ENCODE results near the gene RIPOR3. TPM values are rescaled to one million over a fixed set of nuclear protein-coding genes. Genes with fewer than 3 reads are reported as not detected.

Gene RIPOR3
- total and polyA plus RNA-seq, 2 donors from 2014 or later: 10.5 to 14.6 TPM

DNA sequence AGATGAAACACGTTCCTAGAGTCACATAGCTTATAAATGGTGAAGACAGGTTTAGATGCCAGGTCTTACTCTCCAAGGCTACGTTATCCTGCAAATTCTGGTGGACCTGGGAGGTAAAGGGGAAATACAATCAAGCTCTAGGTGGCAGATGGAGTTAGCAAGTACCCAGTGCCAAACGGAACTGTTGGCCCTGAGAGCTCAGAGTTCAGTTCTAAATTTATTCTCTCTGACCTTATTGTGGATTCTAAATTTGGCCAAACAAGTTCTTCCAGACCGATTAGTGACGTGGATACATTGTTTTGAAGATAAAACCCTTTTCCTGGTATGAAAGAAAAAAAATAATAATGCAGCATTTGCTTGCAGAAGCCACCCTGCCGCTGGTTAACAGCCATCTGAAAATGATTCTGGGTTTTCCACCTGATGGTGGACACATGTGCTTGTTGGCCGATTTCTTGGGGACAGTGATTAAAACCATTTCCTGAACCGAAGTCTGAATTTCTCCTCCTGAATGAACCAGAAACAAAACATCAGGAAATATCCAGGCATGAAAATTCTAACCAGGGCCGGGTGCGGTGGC lies 32.5 kb downstream of the RIPOR3 start:
- H3K27me3 ChIP-seq (ENCODE audit: control insufficient read depth, insufficient read depth, low read length): no peaks in the 10 kb centered on the region
- H3K4me1 ChIP-seq (ENCODE audit: control insufficient read depth in 2 of 3, insufficient read depth in 2 of 3, low read depth in 1 of 3, low read length in 3 of 3): peaks cover 0 to 39% (median 36%) of the 10 kb centered on the region in 3 donors
- no peaks in the 10 kb centered on the region for H3K9me3 ChIP-seq (ENCODE audit: control insufficient read depth in 2 of 3, insufficient read depth in 1 of 3, low read length in 3 of 3)
- intact Hi-C loops (cut with DNase I): no loop called here
- H3K27ac ChIP-seq (ENCODE audit: low read depth in 2 of 2, low read length in 2 of 2): peak overlapping the region; percentile 54 to 62
- DNase-seq (peak in 1 of 5 donors; percentile 30), FAIRE-seq (no peak)
- no peaks in the 10 kb centered on the region for H3K36me3 ChIP-seq (ENCODE audit: control insufficient read depth in 2 of 3, insufficient read depth in 3 of 3, low read length in 3 of 3)
- peak overlapping the region in 1 of 3 donors; percentile 54 for H3K9ac ChIP-seq (ENCODE audit: low read length in 3 of 3)
- no peak overlapping the region for H3K4me3 ChIP-seq (ENCODE audit: low read length in 3 of 3)
- peak; percentile 25 for TF ChIP-seq CTCF (IDR thresholded peaks at IDR 0.05; ENCODE audit: borderline replicate concordance, extremely low read depth, insufficient read depth)

DNA sequence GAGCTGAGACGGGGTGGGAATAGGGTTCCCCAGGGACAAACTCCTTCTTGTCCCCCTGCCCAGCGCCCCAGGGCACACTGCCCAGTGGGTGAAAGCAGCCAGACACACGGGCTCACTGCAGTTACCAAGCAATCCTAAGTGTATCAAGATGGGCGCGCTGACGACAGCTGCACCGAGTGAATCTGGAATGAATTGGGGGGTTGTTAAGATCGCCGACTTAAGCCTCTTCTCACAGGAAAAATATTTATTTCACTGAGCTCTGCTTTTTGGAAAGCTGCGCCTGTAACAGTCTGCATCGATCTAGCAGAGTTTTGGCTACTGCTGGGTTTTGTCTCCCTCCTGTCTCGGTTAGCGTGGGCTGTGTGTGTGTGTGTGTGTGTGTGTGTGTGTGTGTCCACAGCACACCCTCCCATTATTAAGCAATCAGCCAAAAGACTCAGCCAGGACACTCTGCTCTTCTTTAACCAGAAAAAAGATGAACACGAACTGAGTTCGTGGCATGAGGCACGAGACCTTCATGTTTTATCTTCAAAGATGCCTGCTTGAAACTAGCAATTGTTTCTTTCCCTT lies 35.9 kb downstream of the RIPOR3 start:
- Histone ChIP-seq H3K4me1 (ENCODE audit: control insufficient read depth in 2 of 3, insufficient read depth in 2 of 3, low read depth in 1 of 3, low read length in 3 of 3) (peaks cover 0 to 18% (median 17%) of the 10 kb centered on the region in 3 donors), H3K9ac (ENCODE audit: low read length in 3 of 3) (no peak overlapping the region), H3K4me3 (ENCODE audit: low read length in 3 of 3) (no peak overlapping the region), H3K27me3 (ENCODE audit: control insufficient read depth, insufficient read depth, low read length) (no peaks in the 10 kb centered on the region), H3K9me3 (ENCODE audit: control insufficient read depth in 2 of 3, insufficient read depth in 1 of 3, low read length in 3 of 3) (no peaks in the 10 kb centered on the region), H3K36me3 (ENCODE audit: control insufficient read depth in 2 of 3, insufficient read depth in 3 of 3, low read length in 3 of 3) (no peaks in the 10 kb centered on the region), H3K27ac (ENCODE audit: low read depth in 2 of 2, low read length in 2 of 2) (peak overlapping the region in 1 of 2 donors; percentile 69)
- DNase-seq (peak in 2 of 5 donors; percentile 21 to 67), FAIRE-seq (no peak)
- no peak for TF ChIP-seq CTCF (IDR thresholded peaks at IDR 0.05; ENCODE audit: borderline replicate concordance, extremely low read depth, insufficient read depth)
- intact Hi-C loops (cut with DNase I): no loop called here

DNA sequence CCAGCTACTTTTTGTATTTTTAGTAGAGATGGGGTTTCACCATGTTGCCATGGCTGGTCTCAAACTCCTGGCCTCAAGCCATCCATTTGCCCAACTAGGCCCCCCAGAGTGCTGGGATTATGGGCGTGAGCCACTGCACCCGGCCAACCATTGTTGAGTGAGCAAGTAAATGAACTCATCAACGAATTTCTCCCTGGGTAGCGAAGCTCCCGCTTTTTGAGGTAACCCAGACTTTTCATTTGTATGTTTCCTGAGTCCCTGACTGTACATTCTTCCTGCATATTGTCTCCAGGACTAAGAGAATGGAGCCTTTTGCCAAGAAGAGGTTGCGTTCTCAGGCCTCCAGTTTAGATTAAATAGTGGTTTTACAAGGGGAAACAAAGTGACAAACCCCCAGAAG lies 36.4 kb downstream of the RIPOR3 start:
- peaks cover 0 to 15% (median 14%) of the 10 kb centered on the region in 3 donors for H3K4me1 ChIP-seq (ENCODE audit: control insufficient read depth in 2 of 3, insufficient read depth in 2 of 3, low read depth in 1 of 3, low read length in 3 of 3)
- H3K9ac ChIP-seq (ENCODE audit: low read length in 3 of 3): no peak overlapping the region
- FAIRE-seq (no peak), DNase-seq (no peak)
- no peaks in the 10 kb centered on the region for H3K36me3 ChIP-seq (ENCODE audit: control insufficient read depth in 2 of 3, insufficient read depth in 3 of 3, low read length in 3 of 3)
- H3K4me3 ChIP-seq (ENCODE audit: low read length in 3 of 3): no peak overlapping the region
- no peaks in the 10 kb centered on the region for H3K9me3 ChIP-seq (ENCODE audit: control insufficient read depth in 2 of 3, insufficient read depth in 1 of 3, low read length in 3 of 3)
- peak overlapping the region in 1 of 2 donors; percentile 69 for H3K27ac ChIP-seq (ENCODE audit: low read depth in 2 of 2, low read length in 2 of 2)
- H3K27me3 ChIP-seq (ENCODE audit: control insufficient read depth, insufficient read depth, low read length): no peaks in the 10 kb centered on the region
- no peak for TF ChIP-seq CTCF (IDR thresholded peaks at IDR 0.05; ENCODE audit: borderline replicate concordance, extremely low read depth, insufficient read depth)
- intact Hi-C loops (cut with DNase I): no loop called here

Measured in kidney (tissue), 14 donors.